GM23248 (cell line): ENCODE data around the gene CEP78.

Experiments used
- EZH2 ChIP-seq: fragments of 200-600 bp; sonication (generic); IDR thresholded peaks from 2 replicates; pipeline ENCODE4 v1.6.1; 2018; ENCODE audit warnings: antibody characterized with exemption, mild to moderate bottlenecking; ENCODE audit not compliant: insufficient read depth, poor library complexity, severe bottlenecking
- EZH2phosphoT487 ChIP-seq: fragments of 200-600 bp; sonication (generic); IDR thresholded peaks from 2 replicates; pipeline ENCODE4 v1.6.1; 2018; ENCODE audit warnings: antibody characterized with exemption, moderate library complexity, mild to moderate bottlenecking, low read depth; ENCODE audit not compliant: insufficient read depth

- TF ChIP-seq EZH2 (no peak), EZH2phosphoT487 (no peak)
These were observed 46.4 kb upstream of the CEP78 start for GRCh38 chr9:78189461-78189860.
